HEK293T (cell line): ENCODE results near the gene INPP5A.

Source experiments
- CTCF ChIA-PET: fragments of 350-600 bp; formaldehyde crosslinking; extraction: SDS; loops from one replicate; lab custom pipeline; 2021; ENCODE audit warnings: antibody characterized with exemption, inconsistent platforms; lab: Yijun Ruan, JAX
- POLR2A ChIA-PET: fragments of 350-600 bp; formaldehyde crosslinking; extraction: SDS; loops from one replicate; lab custom pipeline; 2020; ENCODE audit warnings: antibody characterized with exemption, inconsistent platforms; lab: Yijun Ruan, JAX
- DNase-seq: peaks from one replicate; pipeline ENCODE4 v3.0.0; 2012; ENCODE audit warnings: mixed read lengths; ENCODE audit errors: extremely low spot score
- ARNT ChIP-seq: fragments of 450-650 bp; IDR thresholded peaks from 2 replicates; pipeline ENCODE4 v1.6.1; 2017; ENCODE audit warnings: mild to moderate bottlenecking
- BHLHE40 ChIP-seq: fragments of 450-650 bp; IDR thresholded peaks from 2 replicates; pipeline ENCODE4 v1.6.1; 2016; ENCODE audit warnings: mild to moderate bottlenecking, moderate library complexity, borderline replicate concordance
- CTBP1 ChIP-seq: fragments of 450-650 bp; IDR thresholded peaks from 2 replicates; pipeline ENCODE4 v1.6.1; 2016; ENCODE audit warnings: borderline replicate concordance
- ELF4 ChIP-seq: fragments of 450-650 bp; IDR thresholded peaks from 2 replicates; pipeline ENCODE4 v1.6.1; 2017; ENCODE audit warnings: antibody characterized with exemption
- FOXA1 ChIP-seq: fragments of 450-650 bp; IDR thresholded peaks from 2 replicates; pipeline ENCODE4 v1.6.1; 2016; ENCODE audit warnings: mild to moderate bottlenecking
- FOXK2 ChIP-seq: fragments of 450-650 bp; IDR thresholded peaks from 2 replicates; pipeline ENCODE4 v1.6.1; 2016; ENCODE audit warnings: mild to moderate bottlenecking
- FOXM1 ChIP-seq: fragments of 450-650 bp; IDR thresholded peaks from 2 replicates; pipeline ENCODE4 v1.6.1; 2017; ENCODE audit warnings: mild to moderate bottlenecking, borderline replicate concordance
- HDGF ChIP-seq: fragments of 450-650 bp; IDR thresholded peaks from 2 replicates; pipeline ENCODE4 v1.6.1; 2017; ENCODE audit warnings: antibody characterized with exemption, borderline replicate concordance
- L3MBTL2 ChIP-seq: fragments of 450-650 bp; conservative IDR thresholded peaks from 2 replicates; pipeline ENCODE4 v1.6.1; 2016; ENCODE audit warnings: mild to moderate bottlenecking
- LEF1 ChIP-seq: fragments of 450-650 bp; IDR thresholded peaks from 2 replicates; pipeline ENCODE4 v1.6.1; 2017; ENCODE audit warnings: mild to moderate bottlenecking, borderline replicate concordance
- NFRKB ChIP-seq: fragments of 450-650 bp; IDR thresholded peaks from 2 replicates; pipeline ENCODE4 v1.6.1; 2016; ENCODE audit warnings: mild to moderate bottlenecking, moderate library complexity
- SP1 ChIP-seq: fragments of 450-650 bp; IDR thresholded peaks from 2 replicates; pipeline ENCODE4 v1.6.1; 2017
- SUZ12 ChIP-seq: fragments of 450-650 bp; IDR thresholded peaks from 2 replicates; pipeline ENCODE4 v1.6.1; 2016; ENCODE audit warnings: mild to moderate bottlenecking
- TARDBP ChIP-seq: fragments of 450-650 bp; IDR thresholded peaks from 2 replicates; pipeline ENCODE4 v1.6.1; 2016
- ZNF384 ChIP-seq: fragments of 450-650 bp; IDR thresholded peaks from 2 replicates; pipeline ENCODE4 v1.6.1; 2016
- TF ChIP-seq, protein P1 (sequence below): fragments of 450-650 bp; IDR thresholded peaks from 2 replicates; pipeline ENCODE4 v1.6.1; 2016

Gene INPP5A

DNA sequence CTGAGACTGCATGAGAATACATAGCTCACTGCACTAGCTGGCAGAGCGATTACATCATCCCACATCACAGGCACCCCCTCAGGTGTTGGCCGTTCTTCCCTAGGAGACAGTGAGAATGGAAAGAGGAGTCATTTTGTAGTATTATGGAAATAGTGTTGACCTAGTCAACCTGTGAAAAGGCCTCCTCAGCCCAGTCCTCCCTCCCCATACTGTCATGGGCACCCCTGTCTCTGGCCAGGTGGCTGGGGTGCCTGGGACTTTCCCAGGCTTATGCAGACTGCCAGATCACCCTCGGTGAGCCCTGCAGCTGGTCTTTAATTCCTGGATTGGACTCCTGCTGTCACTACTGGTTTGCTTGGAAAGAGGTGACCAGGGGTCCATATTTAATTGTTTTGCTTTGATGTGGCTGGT, 4.0 kb downstream of the INPP5A start:
- no peak for DNase-seq
- no peak for TF ChIP-seq NFRKB
- no peak for TF ChIP-seq ELF4
- TF ChIP-seq FOXK2: no peak
- TF ChIP-seq LEF1: no peak
- TF ChIP-seq CTBP1: no peak
- no peak for TF ChIP-seq SP1
- TF ChIP-seq TARDBP: no peak
- no peak for TF ChIP-seq L3MBTL2
- TF ChIP-seq, protein P1, sequence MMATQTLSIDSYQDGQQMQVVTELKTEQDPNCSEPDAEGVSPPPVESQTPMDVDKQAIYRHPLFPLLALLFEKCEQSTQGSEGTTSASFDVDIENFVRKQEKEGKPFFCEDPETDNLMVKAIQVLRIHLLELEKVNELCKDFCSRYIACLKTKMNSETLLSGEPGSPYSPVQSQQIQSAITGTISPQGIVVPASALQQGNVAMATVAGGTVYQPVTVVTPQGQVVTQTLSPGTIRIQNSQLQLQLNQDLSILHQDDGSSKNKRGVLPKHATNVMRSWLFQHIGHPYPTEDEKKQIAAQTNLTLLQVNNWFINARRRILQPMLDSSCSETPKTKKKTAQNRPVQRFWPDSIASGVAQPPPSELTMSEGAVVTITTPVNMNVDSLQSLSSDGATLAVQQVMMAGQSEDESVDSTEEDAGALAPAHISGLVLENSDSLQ: no peak
- no peak for TF ChIP-seq SUZ12
- TF ChIP-seq HDGF: no peak
- no peak for TF ChIP-seq ZNF384
- TF ChIP-seq ARNT: no peak
- TF ChIP-seq FOXM1: no peak
- no peak for TF ChIP-seq FOXA1
- TF ChIP-seq BHLHE40: no peak
- POLR2A ChIA-PET: interaction anchor here (1.3 kb wide), 1 partner anchor 211 kb away, joined by 3 read pairs; no protein-coding TSS in a partner anchor
- CTCF ChIA-PET: no interaction called here

DNA sequence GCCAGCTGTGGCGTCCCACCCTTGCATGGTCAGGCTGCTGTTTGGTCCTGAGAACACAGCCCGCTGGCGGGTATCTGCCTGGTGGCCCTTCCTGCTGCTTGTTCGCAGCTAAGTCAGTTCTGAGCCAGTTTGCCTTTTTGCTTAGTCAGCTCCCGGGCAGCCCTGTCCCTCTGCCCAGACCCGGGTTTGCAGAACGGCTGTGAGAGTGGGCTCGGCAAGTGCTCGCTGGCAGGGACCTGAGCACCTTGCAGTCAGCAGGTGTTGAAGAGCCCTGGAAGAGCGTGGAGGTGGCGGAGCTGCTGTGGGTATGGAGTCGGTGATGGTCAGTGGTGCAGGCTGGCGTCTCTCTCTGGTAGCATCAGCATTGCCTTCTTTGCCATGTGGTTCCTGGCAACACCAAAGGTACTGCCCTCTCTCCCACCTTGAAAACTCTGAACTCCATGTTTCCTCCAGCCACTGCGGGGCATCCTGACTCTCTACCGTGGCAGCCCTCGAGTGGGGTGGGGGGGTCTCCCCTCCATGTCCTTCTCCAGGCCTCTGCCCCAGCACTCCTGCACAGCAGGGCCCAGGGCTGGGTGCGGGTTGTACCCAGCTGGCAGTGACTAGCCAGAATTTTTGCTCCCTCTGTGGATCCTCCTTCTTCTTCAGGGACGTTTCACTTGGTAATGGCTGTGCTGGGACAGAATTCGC, 4.6 kb downstream of the INPP5A start:
- ChIA-PET POLR2A (no interaction called here), CTCF (interaction anchor here (0.6 kb wide), 1 partner anchor 28 kb away, joined by 3 read pairs; no protein-coding TSS in a partner anchor)
- TF ChIP-seq TARDBP (no peak), L3MBTL2 (no peak), CTBP1 (no peak), HDGF (no peak), ZNF384 (no peak), LEF1 (no peak), FOXA1 (no peak), ELF4 (no peak), SP1 (no peak), FOXM1 (no peak), FOXK2 (no peak), NFRKB (no peak), ARNT (no peak), SUZ12 (no peak), BHLHE40 (no peak)
- TF ChIP-seq, protein P1: no peak
- no peak for DNase-seq

DNA sequence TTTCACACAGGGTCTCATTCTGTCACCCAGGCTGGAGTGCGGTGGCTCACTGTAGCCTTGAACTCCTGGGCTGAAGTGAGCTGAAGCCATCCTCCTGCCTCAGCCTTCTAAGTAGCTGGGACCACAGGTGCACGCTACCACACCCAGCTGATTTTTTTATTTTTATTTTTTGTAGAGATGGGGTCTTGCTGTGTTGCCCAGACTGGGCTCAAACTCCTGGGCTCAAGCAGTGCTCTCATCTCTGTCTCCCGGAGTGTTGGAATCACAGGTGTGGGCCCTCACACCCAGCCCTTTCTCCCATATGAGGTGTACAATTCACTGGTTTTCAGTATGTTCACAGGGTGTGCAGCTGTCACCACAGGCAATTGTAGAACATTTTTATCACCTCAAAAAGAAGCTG, 5.2 kb downstream of the INPP5A start:
- no peak for DNase-seq
- TF ChIP-seq FOXA1: no peak
- TF ChIP-seq, protein P1: no peak
- no peak for TF ChIP-seq LEF1
- no peak for TF ChIP-seq BHLHE40
- no peak for TF ChIP-seq HDGF
- TF ChIP-seq NFRKB: no peak
- no peak for TF ChIP-seq ELF4
- no peak for TF ChIP-seq CTBP1
- no peak for TF ChIP-seq SP1
- TF ChIP-seq ARNT: no peak
- no peak for TF ChIP-seq SUZ12
- TF ChIP-seq FOXM1: no peak
- no peak for TF ChIP-seq ZNF384
- TF ChIP-seq FOXK2: no peak
- no peak for TF ChIP-seq TARDBP
- no peak for TF ChIP-seq L3MBTL2
- POLR2A ChIA-PET: no interaction called here
- CTCF ChIA-PET: interaction anchor here (0.6 kb wide), 1 partner anchor 27 kb away, joined by 3 read pairs; no protein-coding TSS in a partner anchor

DNA sequence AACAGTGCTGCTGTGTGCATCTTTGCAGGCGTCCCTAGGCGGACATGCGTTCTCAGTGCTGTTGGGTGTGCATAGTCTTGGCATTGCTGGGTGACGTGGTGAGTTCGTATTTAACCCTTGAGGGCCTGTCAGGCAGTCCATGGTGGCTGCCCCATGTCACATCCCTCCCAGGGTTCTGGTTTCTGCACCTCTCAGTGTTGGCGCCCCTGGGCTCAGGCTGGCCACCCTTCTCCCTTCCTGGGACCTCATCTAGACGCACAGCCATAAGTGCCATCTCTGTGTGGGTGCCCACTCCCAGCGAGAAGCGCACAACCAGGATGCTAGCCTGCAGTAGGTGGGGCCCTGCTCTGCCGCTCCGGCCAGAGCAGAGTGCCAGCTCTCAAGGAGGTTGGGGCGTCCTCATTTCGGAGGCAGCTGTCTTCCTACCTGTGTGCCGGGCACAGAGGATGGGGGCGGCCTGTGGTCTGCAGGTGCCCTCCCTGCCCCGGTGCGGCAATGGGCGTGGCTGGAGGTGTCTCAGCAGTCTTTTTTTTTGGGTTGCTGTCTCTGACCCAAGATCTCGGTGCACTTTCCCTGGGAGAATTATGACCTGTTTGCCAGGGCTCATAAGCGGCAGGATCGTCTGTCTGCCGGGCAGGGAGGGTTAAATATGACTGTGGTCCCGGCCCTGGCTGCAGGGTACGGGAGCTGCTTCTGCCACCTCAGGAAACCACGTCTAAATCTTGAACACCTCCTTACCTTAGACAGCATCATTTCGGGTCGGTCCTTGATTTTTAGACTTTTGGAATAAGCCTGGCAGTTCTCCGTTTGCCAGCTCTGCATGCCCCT, 6.5 kb downstream of the INPP5A start:
- DNase-seq: no peak
- POLR2A ChIA-PET: no interaction called here
- CTCF ChIA-PET: no interaction called here
- TF ChIP-seq LEF1 (no peak), ZNF384 (no peak), SUZ12 (no peak), TARDBP (no peak), SP1 (no peak), CTBP1 (no peak), FOXA1 (no peak), ARNT (no peak), BHLHE40 (no peak), HDGF (no peak), ELF4 (no peak), NFRKB (no peak), FOXM1 (no peak), FOXK2 (no peak), L3MBTL2 (no peak)
- TF ChIP-seq, protein P1: no peak
